Astrocyte (in vitro differentiated cells and primary cell): ENCODE data around the gene COL23A1. TPM values are rescaled to one million over a fixed set of nuclear protein-coding genes. Genes with fewer than 3 reads are reported as not detected.

ENCODE experiments used
- DNase-seq: peaks from one replicate; pipeline ENCODE4 v3.0.0-alpha.2; 2010; ENCODE audit warnings: low read depth
- FAIRE-seq: peaks from 2 replicates; lab custom pipeline; 2011; peaks lifted over from hg19 to GRCh38; lab: Jason Lieb, UNC
- H2AFZ ChIP-seq: 2 replicates; pipeline ENCODE4 v1.6.0; 2012; ENCODE audit warnings: low read depth, low read length, inconsistent platforms
- H3K27ac ChIP-seq: 2 replicates; pipeline ENCODE4 v1.5.1; 2011; ENCODE audit warnings: low read depth, low read length, inconsistent platforms
- H3K27me3 ChIP-seq: 2 replicates; pipeline ENCODE4 v1.6.0; 2011; ENCODE audit warnings: low read length, inconsistent platforms; ENCODE audit not compliant: insufficient read depth
- H3K36me3 ChIP-seq: 2 replicates; pipeline ENCODE4 v1.5.1; 2011; ENCODE audit warnings: low read length, inconsistent platforms; ENCODE audit not compliant: insufficient read depth
- H3K4me1 ChIP-seq: 2 replicates; pipeline ENCODE4 v1.5.1; 2011; ENCODE audit warnings: low read length, inconsistent platforms; ENCODE audit not compliant: insufficient read depth
- H3K4me2 ChIP-seq: 2 replicates; pipeline ENCODE4 v1.6.0; 2012; ENCODE audit warnings: low read length, inconsistent platforms
- H3K4me3 ChIP-seq: 2 replicates; pipeline ENCODE4 v1.5.1; 2011; ENCODE audit warnings: low read depth, mild to moderate bottlenecking, low read length, inconsistent platforms; ENCODE audit not compliant: insufficient read depth
- H3K79me2 ChIP-seq: 2 replicates; pipeline ENCODE4 v1.6.0; 2012; ENCODE audit warnings: mild to moderate bottlenecking, low read length, inconsistent platforms; ENCODE audit not compliant: insufficient read depth
- H3K9ac ChIP-seq: 2 replicates; pipeline ENCODE4 v1.6.0; 2012; ENCODE audit warnings: mild to moderate bottlenecking, low read length, inconsistent platforms
- H3K9me3 ChIP-seq: 2 replicates; pipeline ENCODE4 v1.5.1; 2012; ENCODE audit warnings: low read depth, mild to moderate bottlenecking, low read length, inconsistent platforms; ENCODE audit not compliant: insufficient read depth
- H4K20me1 ChIP-seq: 2 replicates; pipeline ENCODE4 v1.6.0; 2012; ENCODE audit warnings: low read length, inconsistent platforms; ENCODE audit not compliant: insufficient read depth
- H3K27ac Mint-ChIP-seq: one replicate; pipeline ENCODE4 v1.8.0; 2021; ENCODE audit warnings: mild to moderate bottlenecking, mixed read lengths; ENCODE audit not compliant: unreplicated experiment
- H3K27me3 Mint-ChIP-seq: one replicate; pipeline ENCODE4 v1.8.0; 2021; ENCODE audit warnings: low read depth, mixed read lengths; ENCODE audit not compliant: unreplicated experiment
- H3K36me3 Mint-ChIP-seq: one replicate; pipeline ENCODE4 v1.8.0; 2021; ENCODE audit warnings: low read depth, mixed read lengths; ENCODE audit not compliant: unreplicated experiment
- H3K4me1 Mint-ChIP-seq: one replicate; pipeline ENCODE4 v1.8.0; 2021; ENCODE audit warnings: low read depth, mixed read lengths; ENCODE audit not compliant: unreplicated experiment
- H3K4me3 Mint-ChIP-seq: one replicate; pipeline ENCODE4 v1.8.0; 2021; ENCODE audit warnings: mild to moderate bottlenecking, moderate library complexity, mixed read lengths; ENCODE audit not compliant: unreplicated experiment
- H3K9me3 Mint-ChIP-seq: one replicate; pipeline ENCODE4 v1.8.0; 2021; ENCODE audit warnings: mild to moderate bottlenecking, mixed read lengths; ENCODE audit not compliant: unreplicated experiment
- CTCF ChIP-seq: IDR thresholded peaks from 2 replicates; pipeline ENCODE4 v1.5.1; 2011; ENCODE audit warnings: low read depth, mild to moderate bottlenecking, inconsistent platforms, low read length, moderate library complexity; ENCODE audit not compliant: insufficient read depth
- EZH2 ChIP-seq: IDR thresholded peaks from 2 replicates; pipeline ENCODE4 v1.6.1; 2012; ENCODE audit warnings: mild to moderate bottlenecking, low read length, inconsistent platforms; ENCODE audit not compliant: insufficient read depth
- total RNA-seq: library from RNA; stranded (reverse); gene quantifications from 2 replicates; pipeline ENCODE4 v1.2.1, GENCODE V29; 2021

COL23A1 gene
- total RNA-seq, 1 donor from 2014 or later: 0.16 TPM

GRCh38 chr5:178423431-178423830, 166.8 kb downstream of the COL23A1 start:
- Mint-ChIP-seq H3K36me3 (no peaks in the 10 kb centered on the region), H3K4me3 (no peak overlapping the region), H3K27ac (no peak overlapping the region), H3K4me1 (no peaks in the 10 kb centered on the region), H3K9me3 (no peaks in the 10 kb centered on the region), H3K27me3 (peaks cover 22% of the 10 kb centered on the region)
- Histone ChIP-seq H3K79me2 (no peaks in the 10 kb centered on the region), H3K9me3 (no peaks in the 10 kb centered on the region), H3K36me3 (no peaks in the 10 kb centered on the region), H3K4me1 (no peaks in the 10 kb centered on the region), H4K20me1 (no peaks in the 10 kb centered on the region), H3K4me2 (no peak overlapping the region), H3K27ac (no peak overlapping the region), H3K9ac (no peak overlapping the region), H3K4me3 (no peak overlapping the region), H3K27me3 (no peaks in the 10 kb centered on the region), H2AFZ (no peak overlapping the region)
- FAIRE-seq: no peak
- TF ChIP-seq CTCF (no peak), EZH2 (no peak)
- DNase-seq: no peak

- Histone ChIP-seq H3K9me3 (no peaks in the 10 kb centered on the region), H2AFZ (no peak overlapping the region), H3K79me2 (no peaks in the 10 kb centered on the region), H3K36me3 (no peaks in the 10 kb centered on the region), H3K4me3 (no peak overlapping the region), H3K9ac (no peak overlapping the region), H3K4me2 (no peak overlapping the region), H4K20me1 (no peaks in the 10 kb centered on the region), H3K4me1 (no peaks in the 10 kb centered on the region), H3K27ac (no peak overlapping the region), H3K27me3 (no peaks in the 10 kb centered on the region)
- H3K36me3 Mint-ChIP-seq: no peaks in the 10 kb centered on the region
- H3K27ac Mint-ChIP-seq: no peak overlapping the region
- H3K27me3 Mint-ChIP-seq: peaks cover 21% of the 10 kb centered on the region
- no peak for DNase-seq
- no peak for TF ChIP-seq CTCF
- no peak for TF ChIP-seq EZH2
- H3K4me3 Mint-ChIP-seq: no peak overlapping the region
- H3K9me3 Mint-ChIP-seq: no peaks in the 10 kb centered on the region
- H3K4me1 Mint-ChIP-seq: peaks cover 3% of the 10 kb centered on the region
- FAIRE-seq: no peak
These were observed 167.8 kb downstream of the COL23A1 start for GRCh38 chr5:178422400-178422775.

GRCh38 chr5:178421699-178422399, 168.3 kb downstream of the COL23A1 start:
- Histone ChIP-seq H3K9ac (no peak overlapping the region), H3K36me3 (no peaks in the 10 kb centered on the region), H3K9me3 (no peaks in the 10 kb centered on the region), H3K27me3 (no peaks in the 10 kb centered on the region), H2AFZ (no peak overlapping the region), H4K20me1 (no peaks in the 10 kb centered on the region), H3K4me2 (no peak overlapping the region), H3K79me2 (no peaks in the 10 kb centered on the region), H3K4me3 (no peak overlapping the region), H3K4me1 (peaks cover 3% of the 10 kb centered on the region), H3K27ac (no peak overlapping the region)
- DNase-seq (no peak), FAIRE-seq (no peak)
- Mint-ChIP-seq H3K27ac (no peak overlapping the region), H3K4me3 (no peak overlapping the region), H3K9me3 (no peaks in the 10 kb centered on the region), H3K36me3 (no peaks in the 10 kb centered on the region), H3K27me3 (peaks cover 23% of the 10 kb centered on the region), H3K4me1 (peaks cover 8% of the 10 kb centered on the region)
- no peak for TF ChIP-seq EZH2
- no peak for TF ChIP-seq CTCF
